GM19043 (cell line): ENCODE measurements around the gene FSTL1.

Experiments
- ATAC-seq: cut with Tn5 transposase; IDR thresholded peaks from one replicate; pipeline ENCODE4 v1.9.1; 2021; ENCODE audit warnings: low read depth; ENCODE audit not compliant: unreplicated experiment

FSTL1 gene

DNA sequence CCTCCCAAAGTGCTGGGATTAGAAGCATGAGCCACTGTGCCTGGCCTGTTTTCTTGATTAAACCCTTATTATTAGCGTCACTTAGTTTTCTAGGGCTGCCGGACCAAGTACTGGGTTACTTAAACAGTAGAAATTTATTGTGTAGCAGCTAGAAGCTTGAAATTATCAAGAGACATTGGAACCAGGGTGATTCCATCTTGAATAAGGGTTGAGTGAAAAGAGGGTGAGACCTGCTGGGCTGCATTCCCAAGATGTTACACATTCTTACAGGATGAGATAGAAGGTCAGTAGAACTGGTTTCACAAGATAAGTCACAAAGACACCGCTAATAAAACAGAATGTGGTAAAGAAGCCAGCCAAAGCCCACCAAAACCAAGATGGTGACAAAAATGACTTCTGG is 18.6 kb upstream of the FSTL1 start:
- no peak for ATAC-seq

DNA sequence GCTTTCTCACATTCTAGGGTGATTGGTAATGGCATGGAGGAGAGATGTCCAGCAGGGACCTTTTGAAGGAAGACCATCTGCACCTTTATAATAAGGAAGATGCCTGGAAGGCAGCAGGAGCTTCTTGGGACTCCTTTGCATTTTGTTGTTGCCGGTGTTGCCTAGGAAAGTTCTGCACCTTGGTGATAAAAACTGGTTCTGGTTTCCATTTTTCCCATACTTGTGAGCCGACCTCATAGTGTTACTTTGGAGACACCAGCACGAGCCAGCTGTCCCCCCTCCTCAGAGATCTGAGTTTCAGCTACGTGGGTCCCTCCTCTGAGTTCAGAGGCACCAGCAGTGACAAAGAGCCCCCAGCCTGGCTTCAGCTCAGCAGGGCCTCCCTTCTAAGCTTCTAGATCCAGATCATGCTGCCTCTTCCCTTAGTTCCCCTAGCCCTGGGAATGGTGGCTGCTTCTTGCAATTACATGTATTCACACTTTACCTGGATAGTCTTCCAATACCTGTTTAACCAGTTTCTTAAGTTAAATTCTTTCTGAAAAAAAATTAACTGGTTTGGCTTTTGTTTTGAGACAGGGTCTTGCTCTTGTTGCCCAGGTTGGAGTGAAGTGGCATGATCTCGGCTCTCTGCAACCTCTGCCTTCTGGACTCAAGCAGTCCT is 18.0 kb upstream of the FSTL1 start:
- no peak for ATAC-seq

DNA sequence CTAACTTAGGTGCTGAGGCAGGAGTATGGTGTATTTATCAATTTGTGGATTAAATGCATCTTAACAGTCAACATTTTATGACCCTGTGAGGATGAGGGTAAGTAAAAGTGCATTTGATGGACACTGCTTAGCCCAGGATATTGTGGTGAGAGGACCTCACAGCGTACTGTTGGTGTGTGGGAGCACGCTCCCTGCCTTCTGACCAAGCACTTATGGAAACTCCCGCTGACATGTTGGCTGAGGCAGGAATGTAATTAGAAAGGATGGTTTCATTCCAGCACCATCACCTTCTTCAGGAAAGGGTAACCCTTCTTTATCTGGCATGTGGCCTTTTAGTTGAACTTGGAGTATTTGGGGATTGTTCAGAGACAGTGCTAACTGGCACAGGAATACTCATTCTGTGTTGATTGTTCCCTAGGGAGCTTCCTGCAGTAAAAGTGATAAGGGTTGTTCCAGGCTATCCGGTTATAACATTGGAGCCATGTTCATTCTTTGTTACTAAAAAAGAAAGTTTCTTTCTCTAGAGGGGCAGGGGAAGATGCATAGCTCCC is 11.7 kb upstream of the FSTL1 start:
- ATAC-seq: no peak

DNA sequence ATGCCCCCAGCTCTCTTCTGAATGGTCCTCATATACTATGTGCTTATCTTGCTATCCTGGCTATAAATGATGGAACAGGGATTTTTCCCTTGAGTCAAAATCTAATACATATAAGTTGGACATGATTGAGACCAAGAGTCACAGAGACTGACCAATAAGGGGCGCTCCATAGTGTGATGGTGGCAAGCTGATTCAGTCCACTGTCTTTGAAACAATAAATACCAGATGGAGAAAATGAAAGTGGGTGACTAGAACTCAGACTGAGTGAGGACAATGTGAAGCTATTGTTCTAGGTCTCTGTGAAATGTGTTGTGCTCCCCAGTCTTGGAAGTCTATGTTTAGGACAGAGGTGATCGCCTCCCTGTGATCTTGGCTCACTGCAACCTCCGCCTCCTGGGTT is 10.6 kb upstream of the FSTL1 start:
- no peak for ATAC-seq

DNA sequence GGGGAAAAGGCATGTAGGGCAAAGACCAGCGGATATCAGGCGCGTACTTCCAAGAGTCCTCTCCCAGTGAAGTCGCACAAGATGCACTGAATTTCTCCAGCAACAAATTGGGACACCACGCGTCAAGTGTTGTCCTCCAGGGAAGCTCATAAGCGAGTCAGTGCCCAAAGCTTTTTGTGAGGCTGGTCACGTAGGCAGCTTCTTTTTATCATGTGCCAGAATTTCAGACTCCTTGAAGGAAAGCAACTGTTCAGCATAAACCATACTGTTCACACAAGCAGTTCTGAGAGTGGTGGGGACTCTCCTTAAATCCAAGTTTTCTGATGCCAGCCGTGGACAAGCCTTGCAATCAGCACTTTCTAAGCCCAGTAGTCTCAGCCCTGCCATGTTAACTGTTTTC is 10.1 kb upstream of the FSTL1 start:
- no peak for ATAC-seq

DNA sequence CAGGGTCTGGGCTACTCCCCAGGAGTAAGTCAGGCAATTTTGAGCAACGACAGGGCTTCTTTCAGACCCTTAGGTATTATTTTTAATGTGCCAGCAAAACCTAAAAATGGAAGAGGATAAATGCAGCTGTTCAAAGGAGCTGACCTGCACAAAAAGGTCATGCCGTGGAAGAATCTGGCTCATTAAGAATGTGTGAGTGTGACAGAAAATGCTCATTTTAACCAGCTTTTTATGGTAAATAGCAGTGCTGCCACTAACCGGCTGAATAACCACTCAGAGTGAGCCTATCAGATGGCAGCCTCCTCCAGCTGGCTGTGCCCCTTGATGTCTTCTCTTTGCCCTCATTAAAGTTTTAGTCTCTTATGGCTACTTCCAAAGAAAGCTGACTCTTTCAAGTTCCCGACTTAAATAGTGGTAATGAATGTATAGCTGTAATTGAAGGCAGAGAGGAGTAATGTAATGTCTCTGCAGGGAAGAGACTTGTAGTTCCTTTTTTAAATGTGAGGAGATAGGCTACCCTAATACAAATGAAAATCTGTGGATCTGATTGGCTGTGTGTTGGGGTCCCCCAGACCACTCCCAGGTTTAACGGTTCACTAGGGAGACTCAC is 9.5 kb upstream of the FSTL1 start:
- no peak for ATAC-seq

DNA sequence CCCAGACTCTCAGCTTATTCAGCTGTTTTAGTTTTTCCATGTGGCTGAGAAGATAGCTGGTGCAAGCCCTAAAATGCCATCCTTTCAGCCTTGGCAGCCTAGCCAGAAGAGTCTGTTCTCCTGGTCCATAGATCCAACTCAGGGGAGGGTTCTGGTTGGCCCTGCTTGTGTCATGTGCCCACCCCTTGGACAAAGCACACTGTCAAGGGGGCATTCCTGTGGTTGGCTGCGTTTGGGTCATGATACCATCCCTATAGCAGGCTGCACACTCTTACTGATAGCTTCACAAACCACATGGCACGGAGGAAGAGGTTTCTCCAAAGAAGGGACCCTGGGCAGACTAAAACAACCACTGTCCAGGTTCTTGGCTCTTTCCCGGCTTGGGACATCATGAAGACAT is 8.4 kb upstream of the FSTL1 start:
- no peak for ATAC-seq

DNA sequence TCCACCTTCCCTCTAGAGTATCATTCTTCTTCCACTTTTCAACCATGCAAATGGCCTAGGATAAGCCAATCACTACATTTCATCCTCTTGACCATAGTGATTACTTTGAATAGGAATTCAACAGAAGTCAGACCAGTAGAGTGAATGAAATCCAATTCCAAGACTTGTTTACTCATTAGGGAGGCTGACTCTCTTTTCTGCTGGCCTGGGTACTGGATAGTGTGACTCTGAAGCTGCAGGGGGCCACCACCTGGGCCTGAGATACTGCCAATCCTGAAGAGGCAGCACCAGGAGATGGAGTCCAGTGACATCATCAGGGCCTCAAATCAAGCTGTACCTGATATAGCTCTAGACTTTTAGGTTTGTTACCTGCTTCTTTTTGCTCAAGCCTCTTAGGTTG is 7.0 kb upstream of the FSTL1 start:
- ATAC-seq: no peak

DNA sequence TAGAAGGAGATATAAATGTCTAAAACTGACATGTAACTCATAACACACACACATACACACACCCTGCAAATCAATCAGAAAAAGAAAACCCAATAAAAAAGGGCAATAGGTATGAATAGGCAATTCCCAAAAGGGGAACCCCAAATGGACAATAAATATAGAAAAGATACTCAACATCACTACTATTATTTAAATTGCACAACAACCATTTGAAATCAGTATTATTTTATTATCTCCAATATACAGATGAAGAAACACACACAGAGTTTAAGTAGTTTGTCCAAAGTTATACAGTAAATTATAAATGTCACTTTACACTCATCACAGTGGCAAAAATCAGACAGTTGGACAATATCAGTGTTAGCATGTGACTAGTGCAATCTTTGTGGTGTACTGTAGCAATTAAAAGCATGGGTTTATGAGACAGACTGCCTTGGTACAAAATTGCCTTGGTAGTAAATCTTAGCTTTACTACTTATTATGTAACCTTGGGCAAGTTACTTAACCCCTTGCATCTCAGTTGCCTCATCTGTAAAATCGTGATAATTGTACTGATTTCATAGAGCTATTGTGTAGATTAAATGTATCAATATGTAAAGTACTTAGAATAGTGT is 3.4 kb upstream of the FSTL1 start:
- no peak for ATAC-seq

DNA sequence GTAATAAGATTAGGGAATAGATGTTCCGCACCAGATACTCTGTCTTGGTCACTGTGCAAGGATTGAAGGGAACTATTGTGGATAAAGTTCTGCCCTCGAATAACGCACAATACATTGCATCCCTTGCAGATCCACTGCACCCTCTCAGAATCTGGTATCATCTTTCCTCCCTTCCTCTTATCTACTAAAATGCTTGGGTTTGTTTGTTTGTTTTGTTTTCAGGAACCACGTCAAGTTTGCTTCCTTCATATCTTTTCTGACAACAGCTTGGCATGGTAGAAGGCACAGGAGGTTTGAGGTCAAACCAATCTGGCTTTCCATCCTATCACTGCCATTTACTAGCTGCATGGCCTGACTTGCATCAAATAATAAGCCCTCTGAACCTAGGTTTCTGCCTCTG is 2.0 kb upstream of the FSTL1 start:
- ATAC-seq: no peak

DNA sequence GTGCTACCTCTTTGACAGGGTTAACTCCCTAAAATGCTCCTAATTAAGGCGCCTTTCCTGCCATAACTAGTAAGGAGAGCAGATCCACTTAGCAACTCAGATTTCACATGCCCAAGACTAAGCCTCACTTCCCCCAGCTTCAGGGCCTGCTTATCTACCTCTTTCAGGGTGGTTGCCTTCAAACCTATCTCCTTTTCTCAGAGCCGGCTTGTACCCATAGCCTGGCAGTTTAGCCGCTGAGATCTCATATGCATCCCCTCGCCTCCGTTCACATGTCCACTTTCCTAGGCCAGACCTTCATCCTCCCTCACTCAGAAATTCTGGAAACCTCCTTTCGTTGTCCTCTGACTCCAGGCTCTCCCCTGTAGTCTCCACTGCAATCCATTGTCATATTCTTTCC is 1.0 kb upstream of the FSTL1 start:
- no peak for ATAC-seq

DNA sequence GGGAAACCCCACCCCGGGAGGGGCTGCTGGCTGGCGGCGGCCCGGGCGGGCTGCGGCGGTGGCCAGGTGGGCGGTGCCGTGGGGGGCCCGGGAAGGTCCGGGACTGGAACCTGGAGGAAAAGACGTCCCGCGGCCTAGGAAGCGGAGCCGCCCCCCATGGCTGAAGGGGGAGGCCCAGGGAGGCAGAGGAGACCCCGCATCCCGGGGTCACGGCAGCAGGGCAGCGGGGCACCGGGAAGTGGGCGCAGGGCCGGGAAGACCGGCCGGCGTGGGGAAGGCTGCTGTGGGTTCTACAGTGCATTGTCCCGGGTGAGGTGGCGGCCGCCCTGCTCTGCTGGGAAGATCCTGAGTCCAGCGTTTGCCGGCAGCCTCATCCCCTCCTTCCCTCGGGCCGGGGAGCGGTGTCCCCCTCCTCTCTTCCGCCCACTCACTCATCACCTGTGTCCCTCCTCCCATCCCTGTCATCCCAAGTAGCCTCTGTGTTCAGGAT is 525 bp upstream of the FSTL1 start:
- ATAC-seq: no peak

DNA sequence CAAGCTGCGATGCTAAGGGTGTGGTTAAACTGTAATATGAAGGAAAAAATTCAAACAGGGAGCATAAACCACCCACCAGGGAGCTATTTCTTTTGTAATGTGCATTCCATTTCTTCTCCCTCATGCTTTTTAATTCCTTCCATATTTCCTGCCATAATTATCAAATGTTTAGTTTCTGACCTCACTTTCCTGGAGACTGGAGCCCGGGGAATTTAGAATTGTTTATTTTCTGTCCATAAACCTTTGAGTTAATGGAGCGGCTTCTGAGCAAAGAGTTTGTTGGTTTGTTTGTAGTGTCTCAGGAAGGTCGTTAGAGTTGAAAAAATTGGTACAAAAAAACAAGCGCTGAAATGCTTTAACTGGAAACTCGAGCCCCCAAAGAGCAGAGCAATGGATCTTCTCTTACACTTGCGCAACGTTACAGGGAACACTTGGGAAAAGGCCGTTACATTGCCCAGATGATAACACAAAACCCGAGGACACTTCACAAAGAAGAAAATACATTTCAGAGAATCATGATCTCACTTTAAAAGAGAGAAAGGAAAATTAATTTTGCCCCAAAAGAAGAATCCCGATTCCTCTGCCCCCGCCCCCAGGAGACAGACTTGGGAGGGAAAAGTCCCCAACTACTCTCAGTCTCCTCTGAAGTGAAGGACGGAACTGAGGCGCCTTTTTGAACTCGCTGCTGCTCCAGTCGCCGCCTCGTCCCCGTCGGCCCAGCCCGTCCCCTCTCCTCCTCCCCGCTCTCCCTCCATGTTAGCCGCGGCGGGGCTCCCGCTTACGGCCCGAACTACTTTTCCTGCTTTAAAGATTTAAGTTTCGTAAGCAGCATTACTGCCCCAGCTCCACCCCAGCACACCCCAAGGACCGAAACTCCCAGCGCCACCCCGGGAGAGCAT is 842 bp downstream of the FSTL1 start:
- no peak for ATAC-seq

DNA sequence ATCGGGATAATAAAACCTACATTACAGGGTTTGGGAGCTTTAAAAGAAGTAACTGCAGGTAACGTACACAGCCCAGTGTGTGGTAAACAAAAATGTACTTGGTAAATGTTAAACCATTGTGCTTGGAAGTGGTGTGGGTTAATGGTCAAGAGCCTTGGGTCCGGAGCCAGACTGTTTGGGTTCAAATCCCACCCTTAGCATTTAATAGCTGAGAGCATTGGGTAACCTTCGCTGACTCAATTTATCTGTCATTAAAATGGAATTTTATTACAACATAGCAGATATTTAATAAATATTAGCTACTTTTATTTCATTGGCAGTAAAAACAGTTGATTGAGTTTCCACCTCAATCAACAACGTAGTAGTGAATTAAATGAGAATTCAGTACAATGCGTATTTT is 1.5 kb downstream of the FSTL1 start:
- no peak for ATAC-seq

DNA sequence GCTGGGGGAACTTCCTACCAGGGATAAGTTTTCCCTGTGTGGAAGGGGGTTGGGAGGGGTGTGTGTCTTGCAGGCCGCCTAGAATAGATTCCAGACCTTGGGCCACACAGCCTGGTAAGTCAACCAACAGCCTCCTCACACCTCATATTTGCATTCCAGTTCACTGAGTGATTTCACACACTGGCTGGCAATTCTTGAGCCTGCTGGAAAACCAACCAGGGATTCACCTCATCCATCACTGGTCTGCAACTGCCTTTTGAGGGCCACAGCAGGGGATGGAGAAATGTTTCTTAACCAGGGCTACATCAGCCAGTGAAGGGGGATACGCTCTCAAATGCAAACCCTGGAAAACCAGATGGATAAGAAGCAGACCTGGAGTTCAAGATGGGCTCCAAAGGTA is 2.0 kb downstream of the FSTL1 start:
- no peak for ATAC-seq

DNA sequence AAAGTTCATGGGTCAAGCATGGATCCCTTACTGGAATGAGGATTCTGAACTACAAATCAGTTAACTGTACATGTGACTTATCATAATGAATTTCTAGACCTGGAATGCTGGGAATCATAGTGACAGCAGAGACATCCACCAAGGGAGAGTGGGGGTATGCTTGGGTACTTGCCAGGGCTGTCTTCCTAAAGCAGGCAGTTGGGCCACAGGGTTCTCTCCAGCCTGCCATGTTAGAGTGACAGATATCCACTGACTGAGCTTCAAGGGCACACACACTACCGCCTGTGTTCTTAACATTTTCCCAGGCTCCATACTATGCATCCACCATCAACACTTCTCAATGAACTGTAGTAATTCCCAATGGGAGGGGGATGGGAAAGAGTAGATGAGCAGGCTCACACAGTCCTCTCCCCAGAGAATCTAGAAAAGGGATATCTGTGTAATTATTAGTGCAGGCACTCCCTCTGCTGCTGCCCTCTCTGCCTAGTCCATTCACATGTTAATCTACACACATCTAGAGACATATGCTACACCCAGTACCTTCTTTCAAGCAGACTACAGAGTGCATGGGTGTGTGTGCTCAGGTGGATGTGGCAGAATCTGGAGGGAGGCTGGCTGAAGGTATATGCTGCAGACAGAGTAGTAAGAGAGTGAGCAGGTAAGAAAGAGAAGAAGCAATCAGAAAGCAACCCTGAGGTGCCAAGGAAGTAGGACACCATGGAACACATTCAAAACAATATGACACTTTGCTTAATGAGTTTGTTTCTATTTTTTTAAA is 3.7 kb downstream of the FSTL1 start:
- ATAC-seq: no peak

DNA sequence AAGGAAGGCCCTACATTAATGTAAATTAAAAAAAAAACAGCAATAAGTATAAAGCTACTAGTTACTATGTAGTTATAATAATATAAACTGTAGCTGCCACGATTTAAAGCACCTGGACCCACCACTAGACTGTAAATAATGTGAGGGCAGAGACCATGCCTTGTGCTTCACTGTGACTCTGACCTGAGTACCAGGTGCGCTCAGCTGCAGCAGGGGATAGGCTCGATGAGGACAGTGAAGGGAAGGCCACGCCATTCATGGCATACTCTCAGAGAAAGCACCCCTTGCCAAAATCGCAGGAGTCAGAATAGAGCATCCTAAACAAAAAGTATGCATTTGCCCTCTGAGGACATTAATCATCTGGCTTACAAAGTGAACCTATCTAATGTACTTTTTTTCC is 5.1 kb downstream of the FSTL1 start:
- no peak for ATAC-seq

DNA sequence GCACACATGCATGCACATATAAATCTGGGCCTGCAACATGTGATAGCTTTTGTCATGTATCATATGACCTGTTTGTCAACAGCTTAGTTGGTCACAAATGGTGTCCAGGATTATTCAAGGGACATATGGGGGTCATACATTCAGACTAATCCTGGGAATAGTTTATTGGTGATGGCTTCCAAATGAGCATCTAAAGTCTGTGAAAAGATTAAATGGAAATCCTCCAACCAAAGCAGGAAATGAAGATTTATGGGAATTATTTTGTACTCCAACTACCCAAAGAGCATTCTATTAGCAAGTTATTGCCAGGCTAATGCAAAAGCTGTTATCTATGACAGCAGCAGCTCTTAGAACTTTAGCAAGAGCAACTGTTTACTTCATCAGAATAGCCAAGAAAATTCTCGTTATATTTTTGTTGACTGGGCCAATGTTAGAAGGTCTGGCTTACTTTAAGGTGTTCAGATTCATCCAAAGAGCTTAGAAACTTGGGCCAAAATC is 7.1 kb downstream of the FSTL1 start:
- ATAC-seq: no peak

DNA sequence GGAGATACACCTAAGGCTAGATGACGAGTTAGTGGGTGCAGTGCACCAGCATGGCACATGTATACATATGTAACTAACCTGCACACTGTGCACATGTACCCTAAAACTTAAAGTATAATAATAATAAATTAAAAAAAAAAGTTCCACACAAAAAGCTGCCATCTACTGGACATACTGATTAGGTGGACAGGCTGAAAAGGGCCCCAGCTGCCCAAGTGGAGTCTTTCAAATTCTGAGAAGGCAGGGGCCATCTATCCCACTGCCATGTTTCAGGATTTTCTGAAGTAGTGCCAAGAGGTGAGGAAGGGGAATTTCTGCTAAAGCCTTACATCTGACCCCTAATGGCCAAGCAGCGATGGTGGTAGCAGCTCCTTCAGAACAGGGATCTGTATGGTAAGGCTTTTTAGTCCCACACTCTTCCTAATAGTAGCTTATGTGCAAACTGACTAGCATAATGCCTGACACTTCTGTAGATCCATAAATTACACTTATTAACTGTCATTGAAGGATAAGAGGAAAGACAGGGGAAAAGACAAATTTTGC is 7.7 kb downstream of the FSTL1 start:
- no peak for ATAC-seq

DNA sequence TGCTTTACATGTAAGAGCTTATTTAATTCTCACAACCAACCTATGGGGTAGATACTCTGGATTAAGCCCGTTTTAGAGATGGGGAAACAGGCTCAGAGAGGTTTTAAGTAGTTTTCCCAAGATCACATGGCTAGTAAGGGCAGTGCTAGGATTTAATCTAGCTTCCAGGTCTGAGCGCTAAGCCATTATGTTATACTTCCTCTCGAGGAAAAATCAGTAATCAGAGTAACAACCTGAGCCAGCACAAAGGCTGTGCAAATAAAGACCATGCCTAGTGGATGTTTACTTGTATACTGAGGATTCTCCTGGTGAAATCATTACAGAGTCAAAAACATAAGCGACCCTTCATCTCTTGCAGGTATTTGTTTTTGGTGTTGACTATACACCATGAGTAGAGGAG is 9.0 kb downstream of the FSTL1 start:
- no peak for ATAC-seq
